Endothelial cell (in vitro differentiated cells): ENCODE measurements around the gene GRHPR. TPM values are rescaled to one million over a fixed set of nuclear protein-coding genes. Genes with fewer than 3 reads are reported as not detected.

Source experiments
- DNase-seq: peaks from one replicate; pipeline ENCODE4 v3.0.0; 2021; ENCODE audit warnings: low spot score
- H3K27ac Mint-ChIP-seq: one replicate; pipeline ENCODE4 v1.8.0; 2021; ENCODE audit warnings: mixed read lengths, inconsistent platforms; ENCODE audit not compliant: unreplicated experiment
- H3K27me3 Mint-ChIP-seq: one replicate; pipeline ENCODE4 v1.8.0; 2021; ENCODE audit warnings: mild to moderate bottlenecking, moderate library complexity, mixed read lengths, inconsistent platforms; ENCODE audit not compliant: unreplicated experiment
- H3K36me3 Mint-ChIP-seq: one replicate; pipeline ENCODE4 v1.8.0; 2021; ENCODE audit warnings: mild to moderate bottlenecking, low read depth, mixed read lengths, inconsistent platforms; ENCODE audit not compliant: unreplicated experiment
- H3K4me1 Mint-ChIP-seq: one replicate; pipeline ENCODE4 v1.8.0; 2021; ENCODE audit warnings: mild to moderate bottlenecking, mixed read lengths, inconsistent platforms; ENCODE audit not compliant: unreplicated experiment
- H3K4me3 Mint-ChIP-seq: one replicate; pipeline ENCODE4 v1.8.0; 2021; ENCODE audit warnings: mild to moderate bottlenecking, mixed read lengths, inconsistent platforms; ENCODE audit not compliant: unreplicated experiment
- H3K9me3 Mint-ChIP-seq: one replicate; pipeline ENCODE4 v1.8.0; 2021; ENCODE audit warnings: mixed read lengths, inconsistent platforms; ENCODE audit not compliant: unreplicated experiment
- total RNA-seq: library from RNA; stranded (reverse); fragmentation: NEBNext Ultra II Directional; extraction: Animal tissue kit (Norgen Biotek cat#: 25700); gene quantifications from one replicate; pipeline ENCODE4 v1.2.1, GENCODE V29; 2021; ENCODE audit not compliant: unreplicated experiment
- TF ChIP-seq, protein P1 (sequence below): fragments of 200-600 bp; sonication (generic); IDR thresholded peaks from one replicate; pipeline ENCODE4 v1.5.0; 2021; ENCODE audit warnings: antibody characterized with exemption; ENCODE audit not compliant: unreplicated experiment

The GRHPR gene
- total RNA-seq, 1 donor from 2014 or later = 81.5 TPM

GRCh38 chr9:37377688-37378612 is 44.5 kb upstream of the GRHPR start:
- DNase-seq = no peak
- no peak overlapping the region for H3K27ac Mint-ChIP-seq
- H3K4me1 Mint-ChIP-seq = no peaks in the 10 kb centered on the region
- H3K9me3 Mint-ChIP-seq = no peaks in the 10 kb centered on the region
- H3K4me3 Mint-ChIP-seq = no peak overlapping the region
- TF ChIP-seq, protein P1, sequence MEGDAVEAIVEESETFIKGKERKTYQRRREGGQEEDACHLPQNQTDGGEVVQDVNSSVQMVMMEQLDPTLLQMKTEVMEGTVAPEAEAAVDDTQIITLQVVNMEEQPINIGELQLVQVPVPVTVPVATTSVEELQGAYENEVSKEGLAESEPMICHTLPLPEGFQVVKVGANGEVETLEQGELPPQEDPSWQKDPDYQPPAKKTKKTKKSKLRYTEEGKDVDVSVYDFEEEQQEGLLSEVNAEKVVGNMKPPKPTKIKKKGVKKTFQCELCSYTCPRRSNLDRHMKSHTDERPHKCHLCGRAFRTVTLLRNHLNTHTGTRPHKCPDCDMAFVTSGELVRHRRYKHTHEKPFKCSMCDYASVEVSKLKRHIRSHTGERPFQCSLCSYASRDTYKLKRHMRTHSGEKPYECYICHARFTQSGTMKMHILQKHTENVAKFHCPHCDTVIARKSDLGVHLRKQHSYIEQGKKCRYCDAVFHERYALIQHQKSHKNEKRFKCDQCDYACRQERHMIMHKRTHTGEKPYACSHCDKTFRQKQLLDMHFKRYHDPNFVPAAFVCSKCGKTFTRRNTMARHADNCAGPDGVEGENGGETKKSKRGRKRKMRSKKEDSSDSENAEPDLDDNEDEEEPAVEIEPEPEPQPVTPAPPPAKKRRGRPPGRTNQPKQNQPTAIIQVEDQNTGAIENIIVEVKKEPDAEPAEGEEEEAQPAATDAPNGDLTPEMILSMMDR = no peak
- peaks cover 5% of the 10 kb centered on the region for H3K36me3 Mint-ChIP-seq
- peaks cover 1% of the 10 kb centered on the region for H3K27me3 Mint-ChIP-seq

DNA sequence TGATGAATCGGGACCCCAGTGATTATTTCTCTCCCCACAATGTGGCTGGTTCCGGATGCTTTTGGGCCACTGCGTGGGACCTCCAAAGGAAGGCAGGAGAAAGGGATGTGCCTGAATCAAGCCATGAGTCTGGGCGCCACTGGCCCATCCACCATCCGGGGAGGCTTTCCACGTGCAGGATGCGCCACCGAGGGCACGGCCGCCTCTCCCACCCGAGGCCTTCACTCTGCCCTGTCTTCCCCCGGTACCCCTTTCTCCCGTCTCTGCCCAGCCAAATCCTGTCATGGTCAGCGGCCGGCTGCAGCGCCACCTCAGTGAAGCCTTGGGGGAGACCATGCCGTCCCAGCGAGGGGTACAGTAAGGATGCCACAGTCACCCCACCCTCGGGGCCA is 43.9 kb upstream of the GRHPR start:
- Mint-ChIP-seq H3K27ac (no peak overlapping the region), H3K4me3 (no peak overlapping the region), H3K27me3 (peaks cover 1% of the 10 kb centered on the region), H3K36me3 (peaks cover 5% of the 10 kb centered on the region), H3K4me1 (no peaks in the 10 kb centered on the region), H3K9me3 (no peaks in the 10 kb centered on the region)
- TF ChIP-seq, protein P1 = no peak
- DNase-seq = no peak

- no peak for DNase-seq
- no peak overlapping the region for H3K27ac Mint-ChIP-seq
- no peak overlapping the region for H3K4me3 Mint-ChIP-seq
- H3K27me3 Mint-ChIP-seq = peaks cover 3% of the 10 kb centered on the region
- TF ChIP-seq, protein P1 = no peak
- no peaks in the 10 kb centered on the region for H3K9me3 Mint-ChIP-seq
- H3K36me3 Mint-ChIP-seq = peaks cover 5% of the 10 kb centered on the region
- no peaks in the 10 kb centered on the region for H3K4me1 Mint-ChIP-seq
These were observed 42.7 kb upstream of the GRHPR start for GRCh38 chr9:37379835-37380234.

- H3K27ac Mint-ChIP-seq = no peak overlapping the region
- peaks cover 3% of the 10 kb centered on the region for H3K27me3 Mint-ChIP-seq
- peaks cover 5% of the 10 kb centered on the region for H3K36me3 Mint-ChIP-seq
These were observed 41.9 kb upstream of the GRHPR start for GRCh38 chr9:37380570-37380969.

More at GRCh38 chr9:37380570-37380969, 41.9 kb upstream of the GRHPR start:
- H3K4me1 Mint-ChIP-seq = no peaks in the 10 kb centered on the region
- TF ChIP-seq, protein P1 = no peak
- no peaks in the 10 kb centered on the region for H3K9me3 Mint-ChIP-seq
- DNase-seq = no peak
- H3K4me3 Mint-ChIP-seq = no peak overlapping the region
